Thyroid gland (tissue), 4 donors: ENCODE data around the gene GEMIN5.

ENCODE experiments used
- CTCF ChIP-seq, 6 experiments: fragments of 200-600 bp in 3 of 6; fragments of 450-650 bp in 3 of 6; sonication (generic) in 3 of 6; IDR thresholded peaks; one replicate each; pipeline ENCODE4 v1.5.1; 2016 to 2019; ENCODE audit warnings: antibody characterized with exemption in 6 of 6, mild to moderate bottlenecking in 2 of 6, inconsistent platforms in 1 of 6, moderate library complexity in 1 of 6
- POLR2A ChIP-seq, 2 donors: fragments of 450-650 bp; IDR thresholded peaks; one replicate each; pipeline ENCODE4 v1.6.1; 2017; ENCODE audit warnings: antibody characterized with exemption in 2 of 2, mild to moderate bottlenecking in 2 of 2, moderate library complexity in 1 of 2

- TF ChIP-seq CTCF (IDR thresholded peaks at IDR 0.05) (no peak), POLR2A (IDR thresholded peaks at IDR 0.05) (no peak)
Observed at GRCh38 chr5:154844809-154845208, 93.2 kb downstream of the GEMIN5 start.
